Measurements from ENCODE around the gene SRGAP2C.
"Not testable (repeated sequence)": the region's sequence is repeated elsewhere in the genome, so short reads cannot be mapped to it uniquely, and the experiment has no call there.

The SRGAP2C gene

DNA sequence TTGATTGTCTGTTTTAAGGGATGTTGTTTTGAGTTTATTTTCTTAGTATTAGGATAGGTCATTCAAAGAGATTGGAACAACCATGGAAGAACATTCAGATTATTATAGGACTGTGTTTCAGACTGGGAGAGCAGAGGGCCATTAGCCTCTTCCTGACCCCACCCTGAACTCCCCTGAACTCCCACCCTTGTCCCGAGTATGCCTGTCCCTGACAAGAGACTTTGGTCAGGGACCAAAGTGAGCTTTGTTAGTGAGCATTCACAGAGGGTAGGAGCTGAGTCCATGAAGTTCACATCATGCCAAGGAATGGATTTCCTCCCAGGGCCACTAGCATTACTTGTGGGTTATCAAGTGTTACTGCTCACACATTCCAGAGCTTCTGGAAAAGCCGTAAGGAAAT is 172.0 kb downstream of the SRGAP2C start:
- not testable (repeated sequence) for H3K27me3 ChIP-seq; H3K4me2 ChIP-seq; H3K4me3 ChIP-seq; H3K9me3 ChIP-seq (replicated peaks in 1 of 11); H3K4me1 ChIP-seq; H4K20me1 ChIP-seq; H3K9ac ChIP-seq; H3K36me3 ChIP-seq
- H3K27ac ChIP-seq, result peak overlapping the region in 2 of 11 experiments; percentile 35 to 61; a peak in 3 of 22 replicates

DNA sequence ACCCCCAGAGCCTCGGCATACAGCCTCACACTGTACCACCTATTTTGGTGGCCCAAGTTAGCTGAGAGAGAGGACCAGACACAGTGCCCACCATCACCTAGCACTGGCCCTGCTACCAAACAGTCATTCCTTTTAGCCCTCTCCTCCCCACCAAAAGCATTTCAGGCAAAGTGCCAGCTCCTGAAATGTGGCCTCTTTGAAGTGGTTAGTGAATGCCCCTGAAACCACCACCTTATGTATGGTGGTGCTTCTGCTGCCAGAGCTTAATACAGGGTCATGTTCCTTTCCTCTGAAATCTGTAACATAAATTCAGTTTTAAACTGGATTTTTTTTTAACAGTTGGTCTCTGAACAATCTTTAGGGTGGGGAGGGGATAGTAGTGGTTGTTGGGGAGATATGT is 175.8 kb downstream of the SRGAP2C start:
- not testable (repeated sequence) for H3K4me2 ChIP-seq; H3K36me3 ChIP-seq; H3K9ac ChIP-seq; H3K4me1 ChIP-seq; H4K20me1 ChIP-seq; H3K4me3 ChIP-seq; H3K9me3 ChIP-seq (replicated peaks in 1 of 11); H3K27me3 ChIP-seq
- H3K27ac ChIP-seq, result peak overlapping the region in 3 of 11 experiments; percentile 41 to 73 (median 70); a peak in 4 of 22 replicates

DNA sequence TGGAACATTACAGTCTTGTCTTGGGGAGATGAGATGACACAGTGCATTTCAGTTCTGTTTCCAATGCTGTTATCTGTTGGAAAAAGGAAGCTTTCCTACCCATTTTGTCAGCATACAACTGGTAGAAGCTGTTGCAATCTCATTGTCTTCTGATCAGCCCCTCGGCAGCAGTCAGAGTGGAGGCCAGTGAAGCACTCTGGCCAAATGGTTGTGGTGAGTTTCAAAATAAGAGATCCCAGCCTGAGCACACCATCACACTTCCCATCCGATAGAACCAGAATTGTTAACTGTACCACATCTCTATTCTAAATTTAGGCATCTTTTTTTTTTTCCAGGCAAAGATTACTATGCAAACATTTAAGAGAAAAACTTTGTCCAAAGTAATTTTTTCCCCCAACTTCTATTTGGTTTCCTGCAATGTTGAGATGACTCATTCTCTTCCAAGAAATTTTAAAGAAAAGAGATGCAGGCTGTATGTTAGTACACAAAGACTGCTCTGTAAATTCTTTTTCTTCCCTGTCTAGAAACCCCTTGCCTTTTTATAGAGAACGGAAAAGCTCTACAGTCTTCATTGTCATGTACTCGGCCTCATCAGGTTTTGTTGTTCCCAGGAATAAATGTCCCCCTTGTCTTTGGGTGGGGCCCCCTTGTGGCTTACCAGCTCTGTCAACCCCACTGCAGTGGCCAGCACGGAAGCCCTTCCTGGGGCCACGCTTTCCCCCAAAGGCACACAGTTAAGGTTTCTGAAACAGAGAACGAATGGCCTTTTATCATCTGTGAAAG is 176.9 kb downstream of the SRGAP2C start:
- Histone ChIP-seq H3K27ac (peak overlapping the region in 4 of 11 experiments; percentile 44 to 74 (median 65); a peak in 7 of 22 replicates), H3K9ac (peak overlapping the region in 2 of 11 experiments; percentile 34 to 38; a peak in 2 of 22 replicates)
- H3K27me3 ChIP-seq; H3K4me1 ChIP-seq; H3K4me3 ChIP-seq; H3K4me2 ChIP-seq; H3K9me3 ChIP-seq (replicated peaks in 1 of 11); H3K36me3 ChIP-seq; H4K20me1 ChIP-seq: not testable (repeated sequence)

DNA sequence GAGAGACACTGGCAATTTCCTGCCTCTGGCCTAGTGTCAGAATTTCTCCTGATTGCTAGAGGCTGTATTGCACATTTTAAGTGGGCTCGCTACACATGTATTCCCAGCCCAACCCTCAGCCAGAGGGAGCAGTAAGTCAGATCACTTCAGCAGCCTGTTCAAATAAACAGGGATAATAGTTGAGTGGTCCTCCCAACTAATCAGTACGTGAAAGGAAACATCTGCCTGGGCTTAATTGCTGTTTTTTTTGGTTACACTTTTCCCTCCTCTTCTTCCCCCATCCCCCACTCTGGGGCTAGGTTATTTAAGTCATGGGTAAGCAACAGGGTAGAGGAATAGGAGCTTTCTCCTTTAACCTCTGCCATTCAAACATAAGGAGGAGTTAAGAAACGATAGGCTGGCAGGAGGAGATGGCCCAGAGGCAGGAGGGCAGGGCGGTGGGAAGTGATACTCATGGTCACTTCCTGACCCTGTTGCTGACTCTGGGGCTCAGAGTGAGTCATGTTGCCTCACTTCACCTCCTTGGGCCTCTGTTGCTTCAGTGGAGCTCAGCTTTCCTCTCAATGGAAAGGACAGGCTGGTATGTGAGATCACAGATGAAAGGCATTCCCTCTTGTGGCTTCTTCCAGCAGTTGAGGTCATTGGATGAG is 177.6 kb downstream of the SRGAP2C start:
- H3K27me3 ChIP-seq; H3K4me1 ChIP-seq; H3K4me2 ChIP-seq; H4K20me1 ChIP-seq; H3K4me3 ChIP-seq; H3K36me3 ChIP-seq; H3K9me3 ChIP-seq (replicated peaks in 1 of 11): not testable (repeated sequence)
- peak overlapping the region in 4 of 11 experiments; percentile 61 to 74 (median 70); a peak in 7 of 22 replicates for H3K27ac ChIP-seq
- H3K9ac ChIP-seq, result peak overlapping the region in 2 of 11 experiments; percentile 53 to 59; a peak in 2 of 22 replicates

DNA sequence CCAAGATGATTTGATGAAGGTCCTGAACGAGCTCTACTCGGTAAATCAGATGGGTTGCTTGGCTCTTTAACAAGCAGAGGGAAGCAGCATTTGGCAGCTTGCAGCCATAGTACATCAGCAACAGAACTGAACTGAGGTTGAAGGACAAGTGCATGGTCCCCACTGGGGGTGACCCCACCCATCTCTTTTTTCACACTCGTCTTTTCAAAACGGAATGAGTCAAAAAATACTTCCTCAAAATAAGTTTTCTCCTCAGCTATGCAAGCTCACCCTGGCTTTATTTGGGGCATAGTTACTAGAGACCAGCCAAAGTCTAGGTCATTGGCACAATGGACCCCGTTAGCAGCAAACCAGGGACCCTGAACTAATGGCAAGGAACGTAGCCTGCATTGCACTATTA is 180.5 kb downstream of the SRGAP2C start:
- H4K20me1 ChIP-seq; H3K4me1 ChIP-seq; H3K4me2 ChIP-seq; H3K4me3 ChIP-seq; H3K27ac ChIP-seq; H3K9me3 ChIP-seq (replicated peaks in 1 of 11); H3K9ac ChIP-seq; H3K27me3 ChIP-seq; H3K36me3 ChIP-seq: not testable (repeated sequence)

DNA sequence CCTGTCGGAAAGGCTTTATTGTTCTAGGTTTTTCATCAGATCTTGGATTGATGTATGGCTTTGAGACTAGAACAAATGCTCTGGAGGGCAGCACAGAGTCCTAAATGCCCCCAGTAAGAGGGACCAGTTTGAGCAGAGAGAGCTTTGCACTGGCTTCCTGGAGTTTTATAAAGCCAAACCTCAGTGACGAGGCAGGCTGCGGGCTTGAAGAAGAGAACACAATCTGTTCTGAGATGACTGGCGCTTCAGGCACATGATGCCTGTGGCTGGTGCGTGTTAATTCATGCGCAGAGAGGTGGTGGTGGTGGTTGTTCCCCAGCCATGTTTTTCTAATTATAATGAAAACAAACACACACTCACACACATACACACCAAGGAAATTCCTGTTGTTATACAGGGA is 180.9 kb downstream of the SRGAP2C start:
- H3K36me3 ChIP-seq; H3K27ac ChIP-seq; H3K9me3 ChIP-seq (replicated peaks in 1 of 11); H3K27me3 ChIP-seq; H4K20me1 ChIP-seq; H3K4me3 ChIP-seq; H3K9ac ChIP-seq; H3K4me1 ChIP-seq; H3K4me2 ChIP-seq: not testable (repeated sequence)

DNA sequence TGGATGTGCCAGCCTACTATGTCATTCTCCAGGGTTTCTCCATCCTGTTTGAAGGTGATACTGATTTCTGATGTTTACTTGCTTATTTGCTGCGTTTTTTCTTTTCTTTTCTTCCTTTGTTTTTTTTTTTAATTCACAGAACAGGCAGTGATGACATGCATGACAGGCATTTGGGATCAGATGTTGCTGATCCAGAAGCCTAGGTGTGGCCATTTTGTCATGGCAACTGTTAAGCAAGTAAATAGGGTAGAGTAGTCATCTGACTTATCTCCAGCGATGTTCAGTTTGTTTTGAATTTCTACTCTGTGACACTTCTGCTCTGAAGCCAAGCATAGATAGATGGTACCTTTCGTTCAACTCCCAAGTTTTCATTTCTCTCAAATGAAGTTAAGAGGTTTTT is 181.4 kb downstream of the SRGAP2C start:
- not testable (repeated sequence) for H3K4me2 ChIP-seq; H3K4me1 ChIP-seq; H3K36me3 ChIP-seq; H4K20me1 ChIP-seq; H3K9ac ChIP-seq; H3K9me3 ChIP-seq (replicated peaks in 1 of 11); H3K27me3 ChIP-seq; H3K4me3 ChIP-seq; H3K27ac ChIP-seq

DNA sequence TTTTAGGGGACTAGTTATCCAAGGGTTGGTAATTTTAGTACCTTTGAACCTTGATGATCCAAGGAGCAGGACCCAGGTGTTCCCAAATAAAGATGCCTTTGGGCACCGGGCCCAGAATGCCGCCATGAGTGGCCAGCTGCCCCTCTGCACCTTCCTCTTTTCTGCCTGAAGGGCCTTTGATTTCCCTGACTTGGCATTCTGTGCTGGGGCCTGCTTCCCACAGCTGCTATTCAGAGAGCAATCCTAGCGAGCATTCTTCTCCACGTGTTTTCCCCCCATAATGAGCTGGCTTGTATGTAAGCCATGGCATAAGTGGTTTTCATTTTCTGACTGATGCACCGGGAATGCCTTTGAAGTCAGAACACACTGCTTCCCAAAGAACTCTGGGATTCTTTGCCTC is 184.1 kb downstream of the SRGAP2C start:
- not testable (repeated sequence) for H3K27me3 ChIP-seq; H4K20me1 ChIP-seq; H3K36me3 ChIP-seq; H3K9me3 ChIP-seq (replicated peaks in 1 of 11); H3K4me3 ChIP-seq; H3K9ac ChIP-seq; H3K27ac ChIP-seq; H3K4me1 ChIP-seq; H3K4me2 ChIP-seq

DNA sequence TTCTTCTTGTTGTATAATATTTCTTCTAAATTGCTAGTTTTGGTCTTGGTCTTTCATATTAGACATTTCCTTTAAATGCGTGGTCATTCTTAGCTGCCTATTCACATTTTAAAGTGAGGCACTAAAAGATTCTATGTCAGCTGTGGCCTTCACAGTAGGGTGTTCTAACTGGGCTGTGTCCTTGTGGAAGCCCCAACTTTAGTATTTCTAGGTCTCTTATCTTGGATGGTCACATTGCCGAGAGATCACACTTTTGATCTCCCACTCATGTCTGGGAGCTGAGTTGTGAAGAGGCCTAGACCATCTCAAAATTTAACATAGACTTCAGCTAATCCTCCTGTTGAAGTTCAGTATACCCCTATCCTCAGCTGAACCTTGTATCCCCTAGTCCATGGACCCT is 185.2 kb downstream of the SRGAP2C start:
- H3K36me3 ChIP-seq; H4K20me1 ChIP-seq; H3K4me3 ChIP-seq; H3K27me3 ChIP-seq; H3K9ac ChIP-seq; H3K27ac ChIP-seq; H3K4me2 ChIP-seq; H3K4me1 ChIP-seq; H3K9me3 ChIP-seq (replicated peaks in 1 of 11): not testable (repeated sequence)

DNA sequence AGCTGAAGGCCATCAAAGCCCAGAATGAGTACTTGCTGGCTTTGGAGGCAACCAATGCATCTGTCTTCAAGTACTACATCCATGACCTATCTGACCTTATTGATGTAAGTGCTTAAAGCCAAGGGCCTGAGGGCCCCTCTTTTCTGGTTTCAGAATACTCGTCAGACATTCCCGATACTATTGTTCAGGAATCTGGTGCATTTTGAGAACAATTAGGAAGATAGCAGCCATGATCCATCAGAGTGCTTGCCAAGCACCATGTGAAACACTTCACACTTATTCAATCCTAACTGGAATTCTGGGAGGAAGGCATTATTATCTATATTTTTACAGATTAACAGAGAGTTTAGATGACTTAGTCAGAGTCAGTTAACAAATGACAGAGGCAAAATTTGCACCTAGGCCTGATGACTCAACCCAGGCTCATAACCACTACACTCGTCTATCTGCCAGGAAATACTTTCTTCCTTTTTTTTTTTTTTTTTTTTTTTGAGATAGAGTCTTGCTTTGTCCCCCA is 190.1 kb downstream of the SRGAP2C start:
- H3K9ac ChIP-seq; H3K27ac ChIP-seq; H3K9me3 ChIP-seq (replicated peaks in 1 of 11); H3K4me1 ChIP-seq; H4K20me1 ChIP-seq; H3K27me3 ChIP-seq; H3K4me3 ChIP-seq: not testable (repeated sequence)
- 0 out of 22 replicates have a peak overlapping the region, but pooled peaks of 2 of the 11 experiments have one; percentile 22 to 24 for H3K4me2 ChIP-seq
- H3K36me3 ChIP-seq, result peaks cover 0 to 11% (median 5%) of the 10 kb centered on the region in 11 experiments; a peak in 9 of 22 replicates

DNA sequence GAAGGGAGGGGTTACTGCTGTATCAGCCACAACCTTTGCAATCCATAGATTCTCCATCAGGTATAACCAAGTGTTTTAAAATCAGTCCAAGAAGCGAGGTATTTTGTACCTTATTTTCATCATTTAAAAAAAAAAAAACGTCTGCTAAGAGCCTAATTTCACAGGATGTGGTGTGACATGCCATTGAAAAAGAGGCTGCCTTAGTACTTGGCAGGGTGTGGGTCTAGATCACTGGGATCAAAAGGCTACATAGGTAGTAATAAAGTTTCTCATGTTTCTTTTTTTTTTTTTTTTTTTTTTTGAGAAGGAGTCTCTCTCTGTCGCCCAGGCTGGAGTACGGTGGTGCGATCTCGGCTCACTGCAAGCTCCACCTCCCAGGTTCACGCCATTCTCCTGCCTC is 192.2 kb downstream of the SRGAP2C start:
- not testable (repeated sequence) for H3K27me3 ChIP-seq; H3K9ac ChIP-seq; H3K4me3 ChIP-seq; H3K27ac ChIP-seq; H4K20me1 ChIP-seq; H3K9me3 ChIP-seq (replicated peaks in 1 of 11); H3K4me2 ChIP-seq; H3K4me1 ChIP-seq
- H3K36me3 ChIP-seq, result peaks cover 0 to 11% (median 5%) of the 10 kb centered on the region in 11 experiments; a peak in 9 of 22 replicates

DNA sequence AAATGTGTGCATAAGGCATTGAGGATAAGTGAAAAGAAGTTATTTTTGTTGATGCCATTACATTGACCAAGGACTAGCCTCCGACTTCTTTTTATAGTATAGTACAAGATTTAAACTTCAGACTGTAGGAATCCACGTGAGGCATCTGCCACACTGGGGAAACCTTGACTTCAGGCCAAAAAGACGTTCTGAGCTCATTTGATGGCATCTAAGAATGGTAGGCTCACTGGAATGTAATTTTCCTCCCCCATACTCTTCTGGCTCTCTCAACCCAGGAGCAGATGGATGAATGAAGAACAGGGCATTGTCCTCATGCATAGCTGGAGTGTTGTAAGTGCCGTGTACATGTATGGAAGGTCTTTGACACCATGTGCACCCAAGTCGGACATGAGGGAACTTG is 194.0 kb downstream of the SRGAP2C start:
- not testable (repeated sequence) for H4K20me1 ChIP-seq; H3K4me2 ChIP-seq; H3K4me1 ChIP-seq; H3K9me3 ChIP-seq (replicated peaks in 1 of 11); H3K27ac ChIP-seq; H3K4me3 ChIP-seq; H3K9ac ChIP-seq; H3K27me3 ChIP-seq
- peaks cover 0 to 11% (median 5%) of the 10 kb centered on the region in 11 experiments; a peak in 9 of 22 replicates for H3K36me3 ChIP-seq

DNA sequence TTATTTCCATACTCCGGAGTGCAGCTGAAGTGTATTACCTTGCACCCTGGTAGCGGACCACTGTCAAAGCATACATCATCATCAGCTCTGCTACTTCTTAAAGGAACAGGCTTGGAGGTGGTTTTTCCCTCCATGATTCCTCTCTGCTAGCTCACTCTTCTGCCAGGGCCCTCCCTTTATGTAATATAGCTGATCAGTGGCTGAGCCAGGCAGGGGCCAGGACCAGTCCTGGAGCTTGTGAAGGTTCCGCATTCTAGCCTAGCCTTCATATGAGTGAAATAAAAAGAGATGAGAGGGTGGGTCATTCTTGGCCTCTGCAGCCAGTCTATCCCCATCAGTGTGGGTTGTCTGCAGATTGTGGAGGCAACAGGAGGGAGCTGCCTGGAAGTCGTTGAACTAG is 200.0 kb downstream of the SRGAP2C start:
- not testable (repeated sequence) for H3K36me3 ChIP-seq; H3K4me1 ChIP-seq; H3K4me3 ChIP-seq; H3K27me3 ChIP-seq; H3K27ac ChIP-seq; H3K9ac ChIP-seq; H3K4me2 ChIP-seq; H3K9me3 ChIP-seq (replicated peaks in 1 of 11); H4K20me1 ChIP-seq

DNA sequence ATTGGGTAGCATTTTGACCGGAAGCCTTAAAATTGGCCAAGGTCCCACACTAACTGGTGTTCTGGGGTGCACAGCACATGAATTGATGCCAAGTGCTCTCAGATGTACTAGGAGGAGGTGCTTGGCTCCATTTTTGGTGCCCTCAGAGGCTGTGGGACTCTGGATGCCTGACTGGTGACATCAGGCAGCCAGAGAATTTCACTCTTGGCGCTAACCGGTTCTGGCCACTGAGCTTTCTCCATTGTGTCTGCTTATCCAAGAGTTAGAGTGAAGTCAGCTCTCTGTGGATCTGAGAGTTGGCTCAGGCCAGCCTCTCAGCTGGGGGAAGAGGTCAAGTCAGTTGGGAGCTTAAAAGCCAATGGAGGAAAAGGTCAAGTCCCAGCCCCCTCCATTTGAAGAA is 200.4 kb downstream of the SRGAP2C start:
- not testable (repeated sequence) for H3K9me3 ChIP-seq (replicated peaks in 1 of 11); H3K27me3 ChIP-seq; H3K4me3 ChIP-seq; H3K36me3 ChIP-seq; H3K9ac ChIP-seq; H3K4me2 ChIP-seq; H4K20me1 ChIP-seq; H3K27ac ChIP-seq; H3K4me1 ChIP-seq
